Stimulated activated CD8-positive, alpha-beta memory T cell treated with anti-CD3 and anti-CD28 coated beads, Interleukin-4, amount 100 ng/mL, for 48 hours (primary cell): ENCODE results near the gene OPN1SW.
A peak's percentile ranks its signal among the peaks of the same experiment; 100 is the strongest.

Experiments
- DNase-seq: peaks from one replicate; pipeline ENCODE4 v3.0.0-alpha.2; 2020

Gene OPN1SW, protein sequence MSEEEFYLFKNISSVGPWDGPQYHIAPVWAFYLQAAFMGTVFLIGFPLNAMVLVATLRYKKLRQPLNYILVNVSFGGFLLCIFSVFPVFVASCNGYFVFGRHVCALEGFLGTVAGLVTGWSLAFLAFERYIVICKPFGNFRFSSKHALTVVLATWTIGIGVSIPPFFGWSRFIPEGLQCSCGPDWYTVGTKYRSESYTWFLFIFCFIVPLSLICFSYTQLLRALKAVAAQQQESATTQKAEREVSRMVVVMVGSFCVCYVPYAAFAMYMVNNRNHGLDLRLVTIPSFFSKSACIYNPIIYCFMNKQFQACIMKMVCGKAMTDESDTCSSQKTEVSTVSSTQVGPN

DNA sequence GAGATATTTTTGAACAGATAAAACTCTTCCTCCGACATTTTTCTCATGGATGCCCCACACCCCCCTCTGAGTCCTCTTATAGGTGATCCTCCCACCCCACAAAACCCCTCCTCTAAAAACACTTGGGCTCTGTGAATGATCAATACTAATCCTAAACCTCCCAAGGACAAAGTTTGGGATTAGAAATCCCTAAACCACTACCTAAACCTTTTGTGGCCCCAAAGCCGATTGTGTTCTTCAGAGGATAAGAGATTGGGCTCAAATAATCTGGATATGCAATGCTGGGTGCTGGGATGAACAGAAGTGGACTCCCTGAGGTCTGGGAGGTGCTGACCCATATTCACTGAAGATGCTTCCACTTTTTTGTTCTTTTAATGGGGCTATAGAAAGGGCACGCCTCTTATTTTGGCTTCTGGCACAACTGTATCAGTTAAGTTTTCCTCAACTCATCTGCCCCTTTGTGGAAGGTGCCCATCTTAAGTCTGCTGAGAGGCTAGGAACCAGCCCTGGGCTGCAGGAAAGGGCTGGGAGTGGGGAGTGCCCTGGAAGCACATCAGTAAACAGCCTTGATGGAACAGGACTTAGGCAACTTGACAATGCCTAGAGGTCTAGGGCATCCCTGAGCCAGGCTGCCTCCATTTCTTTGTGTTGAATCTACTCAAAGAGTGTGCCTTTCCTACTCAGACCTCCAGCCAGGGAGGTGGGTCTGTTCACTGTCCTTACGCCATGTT, at the start of gene OPN1SW:
OPN1SW (minus strand) TSS at position 51 of the 731 bp plus-strand sequence; CDS start at position 38, 13 bp downstream.
- no peak for DNase-seq

DNA sequence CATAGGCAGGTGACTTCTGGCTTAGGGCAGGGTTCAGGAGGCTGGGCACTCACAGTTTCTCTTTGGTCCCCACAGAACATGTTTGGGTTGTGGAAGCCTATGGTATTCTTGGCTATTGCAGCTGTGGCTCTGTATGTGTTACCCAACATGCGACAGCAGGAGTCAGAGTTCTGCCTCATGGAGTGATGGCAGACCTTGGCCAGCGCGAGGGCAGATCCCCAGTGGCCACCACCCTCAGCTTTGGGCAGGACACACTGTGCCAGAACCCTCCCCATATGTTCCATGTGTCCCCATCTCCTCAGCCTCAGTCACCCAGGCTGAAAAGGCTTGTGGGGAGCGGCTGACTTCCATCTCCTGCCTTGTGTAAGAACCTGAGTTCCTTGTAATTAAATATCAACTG, 46.1 kb upstream of the OPN1SW start:
- no peak for DNase-seq

DNA sequence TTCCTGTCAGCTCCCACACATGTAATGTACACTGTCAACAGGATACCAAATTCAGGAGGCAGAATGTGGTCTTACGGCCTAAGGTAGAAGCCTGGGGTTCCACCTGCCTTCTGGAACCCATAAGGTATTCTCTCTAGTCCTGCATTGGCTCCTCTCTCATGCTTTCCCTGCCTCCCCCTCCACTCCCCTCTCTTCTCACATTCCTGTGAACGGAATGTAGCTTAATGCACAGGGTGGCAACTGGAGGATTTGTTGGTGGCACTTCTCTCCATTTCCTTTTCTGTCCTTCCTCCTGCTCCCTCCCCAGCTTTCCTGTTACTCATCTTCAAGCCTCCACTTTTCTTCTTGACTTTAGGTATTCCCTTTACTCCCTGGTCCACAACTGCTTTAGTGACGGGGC, 43.1 kb upstream of the OPN1SW start:
- no peak for DNase-seq

DNA sequence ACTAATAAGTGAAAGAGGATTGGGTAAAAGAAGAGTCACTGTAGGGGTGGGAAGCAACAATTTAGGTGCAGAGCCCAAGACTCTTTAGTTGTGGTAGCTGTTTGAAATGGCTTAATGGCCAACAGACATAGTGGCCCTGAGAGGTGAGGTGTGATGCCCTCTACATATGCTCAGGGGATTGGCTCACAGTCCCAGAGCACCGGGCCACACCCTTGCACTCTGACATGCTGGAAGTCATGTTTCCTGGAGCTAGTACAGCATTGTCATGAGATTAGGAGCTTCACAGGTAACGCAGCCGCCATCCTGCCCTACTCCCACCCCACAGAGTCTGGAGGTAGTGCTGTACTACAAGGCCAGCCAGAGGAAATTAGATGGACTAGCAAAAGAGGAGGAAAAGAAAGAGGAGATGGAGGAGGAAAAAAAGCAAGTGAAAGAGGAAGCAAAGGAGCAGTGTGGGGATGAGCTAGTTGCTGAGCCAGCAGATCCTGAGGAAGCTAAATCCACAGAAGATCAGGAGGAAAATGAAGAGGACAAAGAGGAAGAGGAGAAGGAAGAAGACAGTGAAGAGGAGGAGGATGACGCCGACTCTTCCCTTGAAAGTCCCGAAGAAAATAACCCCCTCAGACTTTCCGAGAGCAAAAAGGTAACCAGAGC, 39.8 kb upstream of the OPN1SW start:
- DNase-seq = no peak

DNA sequence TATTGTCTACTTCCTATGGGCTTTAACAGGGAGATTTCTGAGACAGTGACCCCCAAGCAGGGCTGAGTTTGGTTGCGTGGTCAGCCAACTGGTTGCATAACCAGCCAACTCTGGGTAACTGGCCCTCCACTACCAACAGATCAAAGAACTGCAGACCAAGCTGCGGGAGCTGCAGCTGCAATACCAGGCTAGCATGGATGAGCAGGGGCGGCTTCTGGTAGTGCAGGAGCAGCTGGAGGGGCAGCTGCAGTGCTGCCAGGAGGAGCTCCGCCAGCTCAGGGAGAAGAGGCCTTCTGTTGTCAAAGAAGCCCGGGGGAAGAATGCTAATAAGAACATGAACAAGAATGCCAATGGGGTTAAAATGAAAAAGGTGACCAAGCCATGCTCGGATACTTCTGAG, 38.9 kb upstream of the OPN1SW start:
- no peak for DNase-seq

DNA sequence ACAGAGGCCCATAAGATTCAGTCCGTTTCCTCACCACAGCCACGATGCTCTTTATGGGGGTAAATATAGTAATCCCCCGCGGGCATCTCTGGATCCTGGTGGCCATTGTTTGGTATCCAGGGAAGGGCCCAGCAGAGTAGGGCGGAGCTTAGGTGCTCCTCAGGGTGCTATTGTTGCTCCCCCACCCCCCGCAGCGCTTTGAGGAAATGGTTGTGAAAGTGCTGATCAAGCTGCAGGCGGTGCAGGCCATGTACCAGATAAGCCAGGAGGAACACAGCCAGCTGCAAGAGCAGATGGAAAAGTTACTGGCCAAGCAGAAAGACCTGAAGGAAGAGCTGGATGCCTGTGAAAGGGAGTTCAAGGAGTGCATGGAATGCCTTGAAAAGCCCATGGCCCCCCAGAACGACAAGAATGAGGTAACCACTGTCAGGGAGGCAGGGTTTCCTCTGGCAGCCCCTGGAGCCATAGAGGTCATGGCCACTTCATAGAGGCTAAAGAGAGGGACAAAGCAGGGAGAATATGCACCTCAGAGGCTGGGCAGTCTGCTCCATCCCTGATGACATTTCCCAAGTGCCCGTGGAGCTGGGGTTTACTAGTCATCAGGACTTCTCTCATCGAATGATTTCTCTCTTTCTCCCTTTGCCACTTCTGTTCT, 37.0 kb upstream of the OPN1SW start:
- no peak for DNase-seq

DNA sequence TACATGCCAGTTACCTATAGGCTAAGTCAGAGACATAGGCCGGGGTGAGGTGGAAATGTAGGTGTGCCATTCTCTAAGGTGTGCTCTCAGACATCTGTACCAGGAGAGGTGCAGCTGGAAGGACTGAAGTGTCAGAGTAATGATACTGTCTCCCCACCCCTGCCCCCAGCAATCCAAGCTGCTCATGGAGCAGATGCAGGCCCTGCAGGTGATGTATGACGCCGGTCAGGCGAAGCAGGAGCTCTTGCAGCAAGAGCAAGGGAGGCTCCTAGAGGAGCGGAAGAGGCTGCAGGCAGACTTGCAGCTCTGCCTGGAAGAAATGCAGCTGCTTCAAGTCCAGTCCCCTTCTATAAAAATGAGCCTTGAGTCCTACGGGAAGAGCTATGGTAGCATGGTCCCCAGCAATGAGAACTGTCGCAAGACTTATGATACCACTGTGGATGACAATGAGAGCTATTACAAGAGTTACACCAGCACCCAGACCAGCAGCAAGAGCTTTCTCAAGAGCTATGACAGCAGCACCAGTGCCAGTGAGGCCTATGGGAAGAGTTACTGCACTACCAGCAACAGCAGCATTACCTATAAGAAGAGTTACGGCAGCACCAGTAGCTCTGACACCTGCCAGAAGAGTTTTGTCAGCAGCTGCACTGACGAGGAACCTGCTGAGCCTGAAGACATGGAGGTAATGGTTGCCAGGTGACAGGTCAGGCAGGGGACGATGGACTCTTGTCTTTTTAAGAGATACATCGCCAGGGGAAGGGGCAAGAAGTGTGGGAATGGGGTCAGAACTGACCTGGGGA, 36.2 kb upstream of the OPN1SW start:
- DNase-seq = no peak

DNA sequence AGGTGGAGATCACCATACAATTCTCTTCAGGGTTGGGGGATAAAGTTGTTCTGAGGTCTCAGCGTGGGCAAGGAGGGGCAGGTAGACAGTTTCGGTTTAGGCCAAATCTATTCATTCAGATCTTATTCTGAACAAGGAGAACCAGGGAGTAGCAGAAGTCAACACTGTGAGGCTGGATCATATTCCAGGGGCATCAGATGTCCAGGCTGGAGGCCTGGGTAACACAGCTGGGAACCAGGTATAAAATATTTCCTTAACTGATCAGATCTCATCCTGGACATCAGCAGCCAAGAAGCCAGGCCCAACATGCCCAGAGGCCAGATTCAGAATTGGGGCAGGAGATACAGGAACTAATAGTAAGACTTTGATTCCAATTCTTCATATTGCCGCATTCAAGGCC, 35.4 kb upstream of the OPN1SW start:
- no peak for DNase-seq

DNA sequence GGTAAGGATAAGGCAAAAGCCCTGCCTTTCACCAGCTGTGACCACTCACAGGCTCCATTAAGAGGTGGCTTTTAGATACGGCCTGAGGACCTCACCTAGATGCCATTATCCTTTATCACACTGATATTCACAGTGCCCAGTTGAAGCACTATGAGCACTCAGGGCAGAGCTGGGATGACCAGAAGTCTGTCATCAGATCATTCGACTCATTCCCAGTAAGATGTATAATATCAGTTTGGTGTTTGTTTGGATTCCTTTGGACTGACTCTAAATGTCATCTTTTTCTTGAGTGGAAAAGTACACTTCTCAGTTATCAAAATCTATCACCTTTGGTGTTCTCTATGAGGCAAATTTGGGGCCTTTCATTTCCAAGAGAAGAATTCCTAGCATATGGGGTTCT, 34.9 kb upstream of the OPN1SW start:
- DNase-seq = no peak

DNA sequence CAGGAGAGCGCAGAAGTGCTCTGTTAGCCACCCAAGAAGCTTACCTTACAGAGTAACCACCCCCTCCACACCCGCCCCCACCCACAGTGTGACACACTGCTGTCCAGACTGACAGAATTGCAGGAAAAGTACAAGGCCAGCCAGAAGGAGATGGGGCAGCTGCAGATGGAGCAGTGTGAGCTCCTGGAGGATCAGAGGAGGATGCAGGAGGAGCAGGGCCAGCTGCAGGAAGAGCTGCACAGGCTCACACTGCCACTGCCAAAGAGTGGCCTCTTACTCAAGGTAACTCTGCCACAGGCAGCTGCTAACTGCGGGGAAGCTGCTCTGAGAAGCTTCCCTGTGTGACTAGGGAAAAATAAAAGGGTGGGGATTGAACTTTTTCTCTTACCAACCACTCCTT, 33.8 kb upstream of the OPN1SW start:
- no peak for DNase-seq

DNA sequence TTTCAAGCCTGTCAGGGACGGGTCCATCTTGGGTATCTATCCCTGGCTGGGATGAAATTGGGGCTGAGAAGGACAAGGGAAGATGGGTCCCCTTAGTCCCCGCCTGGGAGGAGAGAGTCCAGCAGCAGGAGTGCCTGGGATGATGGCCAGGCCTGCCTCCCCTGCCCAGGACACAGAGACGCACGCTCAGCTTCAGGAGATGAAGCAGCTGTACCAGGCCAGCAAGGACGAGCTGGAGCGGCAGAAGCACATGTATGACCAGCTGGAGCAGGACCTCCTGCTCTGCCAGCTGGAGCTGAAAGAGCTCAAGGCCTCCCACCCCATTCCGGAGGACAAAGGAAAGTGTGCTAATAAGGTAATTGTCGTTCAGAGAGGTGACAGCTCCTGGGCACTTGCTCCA, 31.6 kb upstream of the OPN1SW start:
- DNase-seq = no peak

DNA sequence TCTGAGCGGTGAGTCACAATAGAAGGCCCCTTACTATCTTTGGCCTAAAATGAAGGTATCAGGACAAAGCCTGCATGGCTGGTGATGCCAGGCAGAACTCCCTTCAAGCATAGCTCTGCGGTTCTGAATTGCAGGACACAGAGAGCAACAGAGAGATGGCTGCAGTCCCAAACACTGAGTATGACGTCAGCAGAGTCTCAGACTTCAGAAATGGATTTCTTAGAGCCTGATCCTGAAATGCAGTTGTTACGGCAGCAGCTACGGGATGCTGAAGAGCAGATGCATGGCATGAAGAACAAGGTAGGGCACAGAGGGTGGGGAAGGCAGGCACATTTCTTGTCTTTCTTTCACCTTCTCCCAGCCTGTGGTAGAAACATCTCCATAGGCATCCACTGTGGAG, 29.6 kb upstream of the OPN1SW start:
- DNase-seq = no peak

DNA sequence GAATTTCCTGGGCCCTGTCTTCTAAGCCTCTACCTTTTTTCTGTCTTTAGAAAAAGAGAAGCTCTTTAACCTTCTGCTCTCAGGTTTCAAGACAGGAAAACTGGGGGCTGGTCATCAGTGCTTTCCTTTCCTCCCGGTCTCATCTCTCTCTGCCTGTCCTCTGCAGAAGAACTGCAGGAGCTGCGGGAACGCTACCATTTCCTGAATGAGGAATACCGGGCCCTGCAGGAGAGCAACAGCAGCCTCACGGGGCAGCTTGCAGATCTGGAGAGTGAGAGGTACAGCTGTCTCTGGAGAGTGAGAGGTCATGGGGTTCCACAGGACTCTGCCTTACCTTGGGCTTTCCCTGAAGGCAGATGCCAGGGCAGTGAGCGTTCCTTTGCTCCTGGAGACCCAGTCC, 28.9 kb upstream of the OPN1SW start:
- no peak for DNase-seq

DNA sequence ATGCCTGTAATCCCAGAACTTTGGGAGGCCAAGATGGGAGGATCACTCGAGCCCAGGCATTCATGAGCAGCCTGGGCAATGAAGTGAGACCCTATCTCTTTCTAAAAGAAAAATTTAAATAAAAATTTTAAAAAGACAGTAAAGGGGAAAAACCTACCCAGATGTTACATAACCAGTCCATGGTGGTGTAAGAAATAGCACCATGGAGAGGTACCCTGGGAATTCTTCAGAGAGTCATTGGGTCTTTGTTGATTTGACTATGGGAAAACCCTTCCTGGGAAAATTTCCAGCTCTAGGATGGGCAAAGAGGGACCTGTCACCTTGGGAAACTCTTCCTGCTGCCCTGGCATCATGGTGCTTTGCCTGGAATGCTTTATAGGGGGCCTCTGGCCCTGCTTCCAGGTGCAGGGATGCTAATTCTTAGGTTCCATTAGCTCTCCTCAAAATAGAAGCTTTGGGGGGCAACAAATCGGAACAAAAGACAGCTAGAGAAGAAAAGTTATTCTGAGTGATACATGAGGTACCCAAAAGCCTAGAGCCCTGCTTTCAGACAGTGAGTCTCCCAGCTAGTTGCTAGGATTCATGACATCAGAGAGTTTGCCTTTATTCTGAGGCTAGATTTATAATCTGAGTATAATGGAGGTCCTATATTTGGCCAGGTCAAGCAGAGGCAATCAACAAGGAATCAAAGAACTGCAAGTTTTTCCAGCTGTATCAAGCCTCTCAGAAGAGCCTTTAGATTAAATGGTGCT, 26.2 kb upstream of the OPN1SW start:
- DNase-seq = no peak

DNA sequence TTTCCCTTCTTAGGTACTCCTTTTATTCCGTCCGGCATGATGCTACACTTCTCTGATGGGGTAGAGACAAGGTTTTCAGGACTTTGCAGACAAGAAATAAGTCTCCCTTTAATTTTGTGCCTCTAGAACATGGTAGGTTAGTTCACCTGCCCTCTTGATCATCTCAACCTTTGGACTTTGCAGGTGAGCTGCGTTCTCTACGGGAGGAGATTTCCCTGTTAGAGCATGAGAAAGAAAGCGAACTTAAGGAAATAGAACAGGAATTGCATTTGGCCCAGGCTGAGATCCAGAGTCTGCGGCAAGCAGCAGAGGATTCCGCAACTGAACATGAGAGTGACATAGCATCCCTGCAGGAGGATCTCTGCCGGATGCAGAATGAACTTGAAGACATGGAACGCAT, 25.4 kb upstream of the OPN1SW start:
- DNase-seq = no peak

DNA sequence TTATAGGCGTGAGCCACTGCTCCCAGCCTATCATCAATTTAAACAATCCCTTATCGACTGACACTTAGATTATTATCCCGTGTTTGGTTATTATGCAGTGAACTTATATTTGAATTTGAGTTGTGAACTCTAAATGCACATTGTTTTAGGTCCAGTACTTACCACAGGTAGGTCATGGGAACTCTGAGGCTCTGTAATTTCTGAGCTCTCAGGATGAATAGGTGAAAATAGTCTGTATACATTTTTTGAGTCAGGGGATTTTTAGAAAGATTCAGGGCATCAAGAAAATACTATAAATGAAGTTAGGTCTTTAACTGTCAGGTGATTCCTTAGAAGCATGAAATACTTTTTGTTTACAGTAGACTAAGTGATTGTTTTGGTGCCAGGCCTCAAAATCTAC, 25.0 kb upstream of the OPN1SW start:
- DNase-seq = no peak

DNA sequence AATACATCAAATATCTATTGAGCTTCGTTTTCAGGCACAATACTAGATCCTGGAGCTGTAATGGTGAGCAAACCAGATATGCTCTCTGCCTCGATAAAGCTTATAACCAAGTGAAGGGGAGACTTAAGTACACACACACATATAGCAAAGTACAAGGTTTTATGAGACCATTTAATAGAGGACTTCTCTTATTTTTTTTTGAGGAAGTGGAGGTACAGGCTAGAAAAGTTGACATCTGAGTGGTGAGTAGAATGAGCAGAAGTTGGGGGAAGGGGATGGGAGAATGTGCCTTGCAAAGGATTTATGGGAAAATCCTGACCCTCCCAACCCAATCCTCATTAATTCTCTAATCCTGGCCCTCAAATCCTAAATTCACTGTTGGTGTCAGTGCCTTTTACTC, 23.9 kb upstream of the OPN1SW start:
- no peak for DNase-seq

DNA sequence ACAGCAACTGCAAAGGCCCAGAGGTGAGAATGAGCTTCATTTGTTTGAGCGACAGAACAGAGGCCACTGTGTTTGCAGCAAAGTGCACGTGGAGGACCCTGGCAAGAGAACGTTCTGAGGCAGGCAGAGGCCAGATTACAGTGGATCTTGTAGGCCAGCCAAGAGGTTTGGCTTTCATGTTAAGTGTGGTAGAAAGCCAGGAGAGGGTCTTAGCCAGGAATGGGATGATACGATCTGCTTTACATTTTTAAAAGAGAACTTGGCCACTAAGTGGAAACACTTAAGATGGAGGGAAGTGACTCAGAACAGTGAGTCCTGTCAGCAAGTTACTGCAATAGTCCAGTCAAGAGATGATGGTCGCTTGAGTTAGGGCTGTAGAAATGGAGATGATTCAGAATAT, 20.7 kb upstream of the OPN1SW start:
- no peak for DNase-seq

DNA sequence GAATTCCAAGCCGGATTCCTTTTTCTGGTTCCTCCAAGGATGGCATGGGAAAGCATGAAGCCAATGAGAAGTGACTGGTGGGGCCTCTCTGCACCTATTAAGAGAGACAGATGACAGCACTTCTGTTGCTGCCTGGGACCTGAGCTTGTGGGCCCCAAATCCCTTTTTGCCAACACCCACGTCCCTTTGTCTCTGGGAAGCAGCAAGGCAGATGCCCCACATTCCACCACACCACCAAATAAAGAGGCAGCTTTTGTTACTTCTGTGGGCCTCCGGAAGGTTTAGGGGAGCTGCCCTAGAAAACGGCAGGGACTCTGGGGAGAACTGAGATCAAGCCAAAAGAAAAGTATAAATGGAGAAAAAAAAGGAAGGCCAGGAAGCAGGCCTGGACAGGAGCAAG, 19.5 kb upstream of the OPN1SW start:
- DNase-seq = no peak

DNA sequence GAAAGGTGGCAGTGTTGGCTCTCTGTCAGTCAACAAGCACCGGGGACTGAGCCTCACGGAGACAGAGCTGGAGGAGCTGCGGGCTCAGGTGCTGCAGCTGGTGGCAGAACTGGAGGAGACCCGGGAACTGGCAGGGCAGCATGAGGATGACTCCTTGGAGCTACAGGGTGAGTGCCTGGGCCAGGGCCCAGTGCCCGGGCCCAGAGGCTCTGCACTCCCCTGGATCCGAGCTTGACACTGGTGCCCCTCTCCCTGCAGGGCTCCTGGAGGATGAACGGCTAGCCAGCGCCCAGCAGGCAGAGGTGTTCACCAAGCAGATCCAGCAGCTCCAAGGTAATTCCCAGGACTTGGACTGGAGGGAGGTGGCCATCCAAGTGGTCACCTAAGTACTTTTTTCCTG, 18.8 kb upstream of the OPN1SW start:
- no peak for DNase-seq

DNA sequence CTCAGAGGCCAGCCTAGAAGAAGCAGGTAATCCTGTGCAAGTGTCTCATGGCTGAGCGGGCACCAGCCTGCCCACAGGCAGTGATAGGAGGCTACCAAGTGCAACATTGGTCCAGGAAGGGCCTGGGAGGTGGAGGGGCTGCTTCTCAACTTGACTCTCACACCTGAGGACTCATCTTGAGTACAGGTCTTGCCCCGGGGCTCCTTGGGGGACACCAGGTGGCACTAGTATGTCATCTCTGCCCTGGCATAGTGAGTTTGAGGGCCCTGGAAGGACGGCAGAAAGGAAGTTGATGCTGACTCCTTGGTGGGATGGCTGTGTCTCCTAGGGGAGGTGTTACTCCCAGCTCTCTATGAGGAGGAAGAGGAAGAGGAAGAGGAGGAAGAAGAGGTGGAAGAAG, 18.4 kb upstream of the OPN1SW start:
- peak; percentile 40 for DNase-seq

DNA sequence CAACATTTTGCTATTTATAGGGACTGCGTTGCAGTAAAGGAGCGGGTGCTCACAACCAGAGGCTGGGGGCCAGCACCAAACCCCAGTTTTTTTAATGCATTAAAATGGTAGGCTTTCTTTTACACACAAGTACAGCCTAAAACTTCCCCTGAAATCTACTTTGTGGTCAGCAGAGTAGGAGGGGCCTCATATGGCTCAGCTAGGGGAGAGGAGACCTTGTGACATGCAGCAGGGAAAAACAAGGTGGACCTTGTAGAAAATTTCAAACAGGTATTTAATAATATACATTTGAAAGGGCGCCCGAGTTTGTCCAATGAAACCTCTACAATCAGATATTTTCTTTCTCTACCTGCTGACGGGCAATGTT, 17.6 kb upstream of the OPN1SW start:
- DNase-seq = no peak
